Mesothelial cell of epicardium (in vitro differentiated cells): ENCODE data around the gene SUPT20HL1. TPM values are rescaled to one million over a fixed set of nuclear protein-coding genes. Genes with fewer than 3 reads are reported as not detected.

Source experiments
- DNase-seq, 2 experiments: peaks; one replicate each; pipeline ENCODE4 v3.0.0; 2021; ENCODE audit warnings: low spot score in 2 of 2; ENCODE audit not compliant: unreplicated experiment in 2 of 2
- H3K27ac Mint-ChIP-seq: 2 replicates; pipeline ENCODE4 v1.8.0; 2021; ENCODE audit warnings: mixed read lengths
- H3K27me3 Mint-ChIP-seq: 2 replicates; pipeline ENCODE4 v1.8.0; 2021; ENCODE audit warnings: low read depth, mixed read lengths
- H3K36me3 Mint-ChIP-seq: 2 replicates; pipeline ENCODE4 v1.8.0; 2021; ENCODE audit warnings: mixed read lengths
- H3K4me1 Mint-ChIP-seq: 2 replicates; pipeline ENCODE4 v1.8.0; 2021; ENCODE audit warnings: mixed read lengths
- H3K4me3 Mint-ChIP-seq: 2 replicates; pipeline ENCODE4 v1.8.0; 2021; ENCODE audit warnings: mild to moderate bottlenecking, moderate library complexity, mixed read lengths
- H3K9me3 Mint-ChIP-seq: 2 replicates; pipeline ENCODE4 v1.8.0; 2021; ENCODE audit warnings: mixed read lengths
- CTCF ChIP-seq: fragments of 200-600 bp; sonication (generic); IDR thresholded peaks from one replicate; pipeline ENCODE4 v1.5.0; 2021; ENCODE audit warnings: antibody characterized with exemption; ENCODE audit not compliant: unreplicated experiment
- total RNA-seq: library from RNA; stranded (reverse); gene quantifications from 3 replicates; pipeline ENCODE4 v1.2.1, GENCODE V29; 2021

The SUPT20HL1 gene
- total RNA-seq, 1 donor from 2014 or later: not detected

- peaks cover 33% of the 10 kb centered on the region for H3K27me3 Mint-ChIP-seq
- H3K4me3 Mint-ChIP-seq: no peak overlapping the region
- no peak overlapping the region for H3K27ac Mint-ChIP-seq
- DNase-seq: no peak
- no peak for TF ChIP-seq CTCF
- H3K36me3 Mint-ChIP-seq: no peaks in the 10 kb centered on the region
- H3K4me1 Mint-ChIP-seq: peaks cover 3% of the 10 kb centered on the region
- no peaks in the 10 kb centered on the region for H3K9me3 Mint-ChIP-seq
Measured at GRCh38 chrX:24339911-24340310, 20.5 kb upstream of the SUPT20HL1 start.

- no peak for DNase-seq
- H3K36me3 Mint-ChIP-seq: no peaks in the 10 kb centered on the region
- peaks cover 9% of the 10 kb centered on the region for H3K4me1 Mint-ChIP-seq
- no peak overlapping the region for H3K27ac Mint-ChIP-seq
- no peaks in the 10 kb centered on the region for H3K9me3 Mint-ChIP-seq
- no peak for TF ChIP-seq CTCF
- H3K4me3 Mint-ChIP-seq: no peak overlapping the region
- H3K27me3 Mint-ChIP-seq: peaks cover 33% of the 10 kb centered on the region
Measured at GRCh38 chrX:24340501-24340900, 19.9 kb upstream of the SUPT20HL1 start.

- Mint-ChIP-seq H3K27ac (no peak overlapping the region), H3K27me3 (peaks cover 33% of the 10 kb centered on the region), H3K9me3 (no peaks in the 10 kb centered on the region), H3K4me1 (peaks cover 13% of the 10 kb centered on the region), H3K36me3 (no peaks in the 10 kb centered on the region), H3K4me3 (no peak overlapping the region)
- DNase-seq: no peak
- no peak for TF ChIP-seq CTCF
Measured at GRCh38 chrX:24341795-24342194, 18.6 kb upstream of the SUPT20HL1 start.

GRCh38 chrX:24343719-24344118 is 16.7 kb upstream of the SUPT20HL1 start:
- Mint-ChIP-seq H3K4me1 (peaks cover 21% of the 10 kb centered on the region), H3K9me3 (no peaks in the 10 kb centered on the region), H3K27me3 (peaks cover 33% of the 10 kb centered on the region), H3K4me3 (no peak overlapping the region), H3K36me3 (no peaks in the 10 kb centered on the region), H3K27ac (no peak overlapping the region)
- no peak for TF ChIP-seq CTCF
- no peak for DNase-seq

- Mint-ChIP-seq H3K36me3 (no peaks in the 10 kb centered on the region), H3K27ac (peak overlapping the region; percentile 67), H3K4me3 (no peak overlapping the region), H3K4me1 (peaks cover 25% of the 10 kb centered on the region), H3K9me3 (no peaks in the 10 kb centered on the region), H3K27me3 (peaks cover 1% of the 10 kb centered on the region)
- no peak for TF ChIP-seq CTCF
- DNase-seq: no peak
Measured at GRCh38 chrX:24347881-24348280, 12.6 kb upstream of the SUPT20HL1 start.

- Mint-ChIP-seq H3K27ac (no peak overlapping the region), H3K4me3 (no peak overlapping the region), H3K9me3 (no peaks in the 10 kb centered on the region), H3K27me3 (no peaks in the 10 kb centered on the region), H3K4me1 (peaks cover 19% of the 10 kb centered on the region), H3K36me3 (no peaks in the 10 kb centered on the region)
- TF ChIP-seq CTCF: no peak
- DNase-seq: no peak
Measured at GRCh38 chrX:24350217-24350616, 10.2 kb upstream of the SUPT20HL1 start.
